Jurkat, Clone E6-1 (cell line): ENCODE results near the gene MAGEH1. TPM values are rescaled to one million over a fixed set of nuclear protein-coding genes. Genes with fewer than 3 reads are reported as not detected.
"Not testable (repeated sequence)": the region's sequence is repeated elsewhere in the genome, so short reads cannot be mapped to it uniquely, and the experiment has no call there.

ENCODE experiments used
- DNase-seq: peaks from one replicate; pipeline ENCODE4 v3.0.0-alpha.2; 2011; ENCODE audit warnings: low read depth, low spot score
- H3K4me3 ChIP-seq: 2 replicates; pipeline ENCODE4 v1.5.1; 2011; ENCODE audit warnings: mild to moderate bottlenecking, low read length, control low read depth, moderate library complexity
- polyA plus RNA-seq: library from polyadenylated mRNA; unstranded; fragments of >200 nt; gene quantifications from one replicate; pipeline ENCODE4 v1.2.1, GENCODE V29; 2012; ENCODE audit warnings: missing spikeins; ENCODE audit not compliant: insufficient read length, insufficient read depth

The MAGEH1 gene
- polyA plus RNA-seq = not detected

DNA sequence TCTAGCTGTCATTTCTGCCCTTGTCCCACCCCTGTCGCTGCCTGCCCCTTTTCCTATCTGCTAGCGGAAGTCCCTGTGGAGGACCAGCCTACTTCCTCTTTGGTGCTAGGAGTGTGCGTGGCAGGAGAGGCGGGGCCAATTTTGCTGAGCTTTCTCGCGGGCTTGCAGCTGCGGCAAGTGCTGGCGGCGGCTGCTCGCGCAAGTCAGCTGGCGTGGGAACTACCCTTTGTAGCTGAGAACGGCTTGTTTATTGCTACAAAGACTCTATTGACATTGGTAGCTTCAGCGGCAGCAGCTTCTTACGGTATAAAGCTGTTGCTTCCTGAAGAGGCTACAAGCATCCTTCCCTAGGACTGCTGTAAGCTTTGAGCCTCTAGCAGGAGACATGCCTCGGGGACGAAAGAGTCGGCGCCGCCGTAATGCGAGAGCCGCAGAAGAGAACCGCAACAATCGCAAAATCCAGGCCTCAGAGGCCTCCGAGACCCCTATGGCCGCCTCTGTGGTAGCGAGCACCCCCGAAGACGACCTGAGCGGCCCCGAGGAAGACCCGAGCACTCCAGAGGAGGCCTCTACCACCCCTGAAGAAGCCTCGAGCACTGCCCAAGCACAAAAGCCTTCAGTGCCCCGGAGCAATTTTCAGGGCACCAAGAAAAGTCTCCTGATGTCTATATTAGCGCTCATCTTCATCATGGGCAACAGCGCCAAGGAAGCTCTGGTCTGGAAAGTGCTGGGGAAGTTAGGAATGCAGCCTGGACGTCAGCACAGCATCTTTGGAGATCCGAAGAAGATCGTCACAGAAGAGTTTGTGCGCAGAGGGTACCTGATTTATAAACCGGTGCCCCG, at the start of gene MAGEH1:
Gene MAGEH1 (plus strand): TSS at position 138 of the 843 bp plus-strand sequence. CDS start 248 bp downstream, at position 386.
- DNase-seq = peak; percentile 84

DNA sequence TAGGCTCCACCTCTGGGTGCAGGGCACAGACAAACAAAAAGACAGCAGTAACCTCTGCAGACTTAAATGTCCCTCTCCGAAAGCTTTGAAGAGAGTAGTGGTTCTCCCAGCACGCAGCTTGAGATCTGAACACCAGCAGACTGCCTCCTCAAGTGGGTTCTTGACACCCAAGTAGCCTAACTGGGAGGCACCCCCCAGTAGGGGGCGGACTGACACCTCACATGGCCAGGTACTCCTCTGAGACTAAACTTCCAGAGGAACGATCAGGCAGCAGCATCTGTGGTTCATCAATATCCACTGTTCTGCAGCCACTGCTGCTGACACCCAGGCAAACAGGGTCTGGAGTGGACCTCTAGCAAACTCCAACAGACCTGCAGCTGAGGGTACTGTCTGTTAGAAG, 24.8 kb upstream of the MAGEH1 start:
- not testable (repeated sequence) for H3K4me3 ChIP-seq, DNase-seq

More for the DNA sequence above, at the start of gene MAGEH1:
- peak within 1 kb of the TSS; percentile 53 for H3K4me3 ChIP-seq

DNA sequence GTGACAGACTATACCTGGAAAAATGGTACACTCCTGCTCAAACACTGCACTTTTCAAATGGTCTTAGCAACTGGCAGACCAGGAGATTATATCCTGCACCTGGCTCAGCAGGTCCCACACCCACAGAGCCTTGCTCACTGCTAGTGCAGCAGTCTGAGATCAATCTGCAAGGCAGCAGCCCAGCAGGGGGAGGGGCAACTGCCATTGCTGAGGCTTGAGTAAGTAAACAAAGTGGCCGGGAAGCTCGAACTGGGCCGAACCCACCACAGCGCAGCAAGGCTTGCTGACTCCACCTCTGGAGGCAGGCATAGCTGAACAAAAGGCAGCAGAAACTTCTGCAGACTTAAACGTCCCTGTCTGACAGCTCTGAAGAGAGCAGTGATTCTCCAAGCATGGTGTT, 8.5 kb upstream of the MAGEH1 start:
- not testable (repeated sequence) for H3K4me3 ChIP-seq, DNase-seq

DNA sequence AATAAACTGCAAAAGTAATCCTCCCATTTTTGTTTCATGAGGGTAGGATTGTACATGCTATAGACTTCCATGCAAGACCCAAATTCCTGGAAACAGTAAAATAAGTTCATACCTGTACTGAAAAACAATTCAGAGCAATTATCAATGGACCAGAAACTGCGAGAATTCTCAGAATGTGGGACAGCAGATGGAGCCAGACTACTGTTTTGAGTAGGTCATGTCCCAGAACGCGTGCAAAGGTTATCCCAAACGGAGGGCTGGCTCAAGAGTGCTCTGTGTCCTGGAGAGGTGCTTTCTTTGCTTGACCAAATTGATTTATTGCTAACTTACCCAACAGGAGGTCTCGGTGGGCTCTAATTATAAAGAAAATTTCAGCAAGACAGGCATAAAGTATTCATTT, 1.7 kb upstream of the MAGEH1 start:
- H3K4me3 ChIP-seq = no peak overlapping the region
- DNase-seq = no peak

DNA sequence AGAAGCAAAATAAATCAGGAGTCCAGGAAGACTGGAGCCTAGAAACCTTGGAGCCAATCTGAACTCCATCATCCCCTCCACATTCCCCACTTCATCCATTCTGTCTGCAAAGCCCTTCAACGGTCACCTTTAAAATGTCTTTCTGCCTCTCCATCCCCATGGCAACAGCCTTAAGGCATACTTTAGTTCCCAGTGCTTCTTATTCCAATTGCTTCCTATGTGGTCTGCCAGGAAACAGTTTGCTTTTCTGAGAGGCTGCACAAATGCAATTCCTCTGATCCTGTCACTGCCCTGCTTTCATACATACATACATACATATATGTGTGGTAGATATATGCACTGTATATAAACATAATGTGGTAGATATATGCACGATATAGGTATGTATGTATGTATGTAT, 786 bp upstream of the MAGEH1 start:
- peak overlapping the region; percentile 53; the same call in 1 of the 2 replicates for H3K4me3 ChIP-seq
- no peak for DNase-seq

- H3K4me3 ChIP-seq = peak overlapping the region; percentile 53
- no peak for DNase-seq
Observed at GRCh38 chrX:55451626-55451989, 319 bp upstream of the MAGEH1 start.

GRCh38 chrX:55452833-55453124, 852 bp downstream of the MAGEH1 start:
- no peak overlapping the region for H3K4me3 ChIP-seq
- no peak for DNase-seq

GRCh38 chrX:55455708-55456107, 3.8 kb downstream of the MAGEH1 start:
- H3K4me3 ChIP-seq, DNase-seq: not testable (repeated sequence)

GRCh38 chrX:55459426-55459825, 7.5 kb downstream of the MAGEH1 start:
- not testable (repeated sequence) for H3K4me3 ChIP-seq, DNase-seq

DNA sequence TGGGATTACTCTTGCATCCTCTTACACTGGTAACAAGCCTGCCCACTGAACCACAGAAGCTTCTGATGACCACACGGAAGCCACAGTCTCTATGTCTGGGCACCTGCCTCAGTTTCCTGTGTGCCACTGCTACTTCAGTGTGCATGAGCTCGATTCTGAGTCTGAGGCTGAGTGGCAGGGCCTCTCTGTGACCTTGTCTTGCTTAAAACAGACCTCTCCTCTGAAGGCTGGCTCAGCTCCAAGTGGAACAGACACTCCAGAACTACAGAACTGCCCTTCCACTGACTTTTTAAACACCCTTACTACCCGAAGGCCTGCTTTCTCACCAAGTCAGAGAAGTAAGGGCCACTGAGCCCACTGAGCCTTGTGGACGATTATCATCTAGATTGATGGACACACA, 8.0 kb downstream of the MAGEH1 start:
- not testable (repeated sequence) for DNase-seq, H3K4me3 ChIP-seq

- not testable (repeated sequence) for DNase-seq, H3K4me3 ChIP-seq
Observed at GRCh38 chrX:55464050-55464449, 12.1 kb downstream of the MAGEH1 start.

- H3K4me3 ChIP-seq, DNase-seq: not testable (repeated sequence)
Observed at GRCh38 chrX:55465108-55465507, 13.2 kb downstream of the MAGEH1 start.

DNA sequence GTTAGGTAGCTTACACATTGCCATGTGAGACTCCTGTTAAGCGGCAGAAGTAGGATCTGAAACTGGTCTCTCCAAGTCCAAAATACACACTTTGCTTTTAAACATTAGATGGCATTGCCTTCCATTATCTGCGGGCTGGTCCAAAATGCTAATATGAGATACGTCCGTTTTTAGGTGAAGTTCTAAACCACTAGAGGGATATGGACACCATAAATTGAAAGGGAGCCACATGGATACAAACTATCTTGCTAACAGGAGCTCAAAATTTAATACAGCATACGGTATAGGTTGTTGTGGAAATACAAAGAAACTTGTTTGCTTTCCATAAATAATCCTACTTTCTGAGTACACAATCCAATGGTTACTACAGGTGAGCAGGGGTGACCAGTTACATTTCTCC, 13.9 kb downstream of the MAGEH1 start:
- not testable (repeated sequence) for DNase-seq, H3K4me3 ChIP-seq

DNA sequence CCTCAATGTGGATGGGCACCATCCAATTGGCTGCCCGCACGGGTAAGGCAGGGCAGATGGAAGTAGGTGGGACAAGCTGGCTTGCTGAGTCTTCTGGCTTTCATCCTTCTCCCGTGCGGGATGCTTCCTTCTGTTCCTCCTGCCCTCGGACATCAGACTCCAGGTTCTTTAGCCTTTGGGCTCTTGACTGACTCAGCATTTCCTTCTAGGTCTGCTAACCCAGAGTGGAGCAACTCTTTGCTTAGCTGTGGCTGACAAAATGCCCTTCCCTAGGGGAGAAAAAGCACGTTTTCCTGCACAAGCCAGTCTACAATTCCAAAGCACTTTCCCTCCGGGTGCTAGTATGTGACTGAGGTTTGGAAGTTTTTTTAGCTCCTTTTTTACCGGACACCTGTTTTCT, 28.0 kb downstream of the MAGEH1 start:
- DNase-seq, H3K4me3 ChIP-seq: not testable (repeated sequence)

DNA sequence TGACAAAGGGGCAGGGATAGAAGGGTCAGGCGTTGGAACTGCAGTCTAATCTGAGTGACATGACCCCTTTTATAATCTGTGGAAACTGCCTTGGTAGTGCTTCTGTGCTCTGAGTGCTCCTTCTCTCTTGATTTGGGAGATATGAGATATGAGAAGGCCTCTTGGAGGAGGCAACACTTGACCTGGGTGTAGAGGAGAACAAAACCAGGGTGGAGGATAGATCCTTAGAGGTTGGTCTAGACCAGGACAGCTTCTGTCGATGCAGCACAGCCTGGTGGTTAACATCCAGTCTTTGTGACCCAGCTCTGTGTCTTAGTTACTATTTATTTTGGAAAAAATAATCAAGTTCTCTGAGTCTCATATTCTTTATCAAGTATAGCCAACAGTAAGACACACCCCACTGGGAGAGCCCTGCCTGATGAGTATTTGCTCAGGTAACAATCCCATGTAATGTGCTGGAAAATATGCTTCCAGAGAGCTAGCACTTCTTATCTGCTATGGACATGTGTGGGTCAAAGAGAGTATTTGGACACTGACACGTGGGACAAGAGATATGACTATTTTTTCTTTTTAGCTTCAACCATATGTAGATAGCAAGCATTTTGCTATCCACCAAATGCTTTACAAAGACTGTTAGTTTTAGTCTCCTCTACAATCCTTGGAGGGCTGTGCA, 28.6 kb downstream of the MAGEH1 start:
- no peak for DNase-seq
- no peak overlapping the region for H3K4me3 ChIP-seq

DNA sequence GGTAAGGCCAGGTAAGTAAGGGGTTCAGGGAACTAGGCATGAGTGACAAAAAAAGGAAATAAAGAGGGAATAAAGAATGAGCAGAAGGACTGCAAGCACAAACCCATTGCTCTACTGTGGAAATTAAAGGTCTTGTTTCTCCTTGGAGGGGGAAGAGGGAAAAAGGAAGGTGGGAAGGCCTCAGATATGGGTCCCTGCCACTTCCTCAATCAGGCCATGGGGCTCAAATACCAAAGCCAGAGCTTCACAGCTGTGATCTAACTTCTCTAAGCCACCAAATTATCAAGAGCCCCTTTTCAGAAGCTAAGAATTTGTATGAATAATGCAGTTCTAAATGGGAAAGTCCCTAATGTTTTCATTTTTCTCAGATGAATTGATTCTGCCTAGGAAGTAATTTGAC, 33.0 kb downstream of the MAGEH1 start:
- no peak overlapping the region for H3K4me3 ChIP-seq
- DNase-seq = no peak

DNA sequence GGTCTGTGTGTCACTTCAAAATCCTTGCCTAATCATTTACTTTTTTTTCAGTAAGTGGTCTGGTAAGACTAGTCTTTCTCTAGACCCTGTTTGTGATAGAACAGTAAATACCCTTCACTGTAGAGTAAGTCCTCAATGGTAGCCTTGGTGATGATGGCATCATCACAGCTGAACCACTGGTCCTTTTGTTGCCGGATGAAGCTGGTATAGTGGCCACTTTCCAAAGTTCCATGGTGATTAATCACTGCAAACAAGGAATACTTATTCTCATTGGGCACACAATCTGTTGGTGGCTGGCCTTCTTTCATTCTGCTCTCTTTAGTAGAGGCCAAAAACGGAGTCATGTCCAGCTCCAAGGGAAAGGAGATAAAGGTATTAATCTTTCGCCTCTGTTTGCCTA, 34.8 kb downstream of the MAGEH1 start:
- DNase-seq = no peak
- no peak overlapping the region for H3K4me3 ChIP-seq

DNA sequence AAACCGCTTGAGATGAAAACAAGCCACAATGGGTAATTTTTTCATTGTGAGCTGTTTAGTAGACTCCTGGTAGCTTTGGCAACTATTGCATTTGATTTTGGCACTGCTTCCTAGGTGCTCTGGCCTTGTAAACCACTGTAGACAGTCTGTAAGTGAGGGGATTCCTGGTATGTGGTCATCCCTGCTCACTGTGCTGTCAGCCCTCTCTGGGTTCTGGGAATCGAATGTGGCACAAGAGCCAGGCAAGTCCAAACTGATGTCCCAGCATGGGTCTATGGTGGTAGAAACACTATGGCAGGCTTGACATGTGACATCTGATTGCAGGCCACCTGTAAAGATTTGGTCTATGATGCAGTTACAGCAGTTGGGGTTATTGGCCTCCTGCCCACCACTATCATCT, 35.2 kb downstream of the MAGEH1 start:
- no peak overlapping the region for H3K4me3 ChIP-seq
- no peak for DNase-seq

GRCh38 chrX:55488006-55488592, 36.2 kb downstream of the MAGEH1 start:
- peak overlapping the region; percentile 57 for H3K4me3 ChIP-seq
- peak; percentile 7 for DNase-seq
